Osteocyte (in vitro differentiated cells): ENCODE data around the gene GAMT. TPM values are rescaled to one million over a fixed set of nuclear protein-coding genes. Genes with fewer than 3 reads are reported as not detected.
"Not testable (repeated sequence)": the region's sequence is repeated elsewhere in the genome, so short reads cannot be mapped to it uniquely, and the experiment has no call there.

Experiments
- DNase-seq: peaks from one replicate; pipeline ENCODE4 v3.0.0; 2021; ENCODE audit warnings: mixed read lengths; ENCODE audit not compliant: unreplicated experiment; ENCODE audit errors: extremely low spot score
- H3K27ac Mint-ChIP-seq: one replicate; pipeline ENCODE4 v1.8.0; 2021; ENCODE audit warnings: mild to moderate bottlenecking, mixed read lengths; ENCODE audit not compliant: unreplicated experiment
- H3K27me3 Mint-ChIP-seq: one replicate; pipeline ENCODE4 v1.8.0; 2021; ENCODE audit warnings: mixed read lengths; ENCODE audit not compliant: unreplicated experiment
- H3K36me3 Mint-ChIP-seq: one replicate; pipeline ENCODE4 v1.8.0; 2021; ENCODE audit warnings: mixed read lengths; ENCODE audit not compliant: unreplicated experiment
- H3K4me1 Mint-ChIP-seq: one replicate; pipeline ENCODE4 v1.8.0; 2021; ENCODE audit warnings: mixed read lengths; ENCODE audit not compliant: unreplicated experiment
- H3K4me3 Mint-ChIP-seq: one replicate; pipeline ENCODE4 v1.8.0; 2021; ENCODE audit warnings: mild to moderate bottlenecking, moderate library complexity, mixed read lengths; ENCODE audit not compliant: unreplicated experiment
- H3K9me3 Mint-ChIP-seq: one replicate; pipeline ENCODE4 v1.8.0; 2021; ENCODE audit warnings: mixed read lengths; ENCODE audit not compliant: unreplicated experiment
- CTCF ChIP-seq: fragments of 200-600 bp; sonication (generic); IDR thresholded peaks from 2 replicates; pipeline ENCODE4 v1.5.0; 2021; ENCODE audit warnings: antibody characterized with exemption, mild to moderate bottlenecking, moderate library complexity
- total RNA-seq: library from RNA; stranded (reverse); gene quantifications from 2 replicates; pipeline ENCODE4 v1.2.1, GENCODE V29; 2021

GAMT gene
- total RNA-seq, 1 donor from 2014 or later, result 35.3 TPM

DNA sequence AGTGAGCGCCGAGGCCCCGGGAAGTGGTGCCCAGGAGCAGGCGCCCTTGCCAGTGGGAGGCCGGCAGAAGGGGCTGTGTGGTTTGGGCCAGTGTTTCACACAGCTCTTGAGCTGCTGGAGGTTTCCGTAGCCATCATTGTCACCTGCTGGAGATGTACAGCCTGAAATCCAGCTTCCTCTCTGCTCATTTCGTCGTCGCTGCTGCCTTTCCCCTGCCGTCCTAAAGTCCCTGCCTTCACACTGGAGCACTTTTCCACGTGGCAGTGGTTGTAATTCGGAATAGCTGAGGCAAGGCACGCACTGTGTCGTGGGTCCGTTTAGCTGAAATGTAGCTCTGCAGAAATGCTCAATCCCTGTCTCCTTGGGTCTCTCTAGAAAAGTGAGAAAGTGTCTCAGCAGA lies 19.2 kb upstream of the GAMT start:
- no peak for DNase-seq
- H3K27ac Mint-ChIP-seq, result no peak overlapping the region
- H3K36me3 Mint-ChIP-seq, result peaks cover 25% of the 10 kb centered on the region
- no peaks in the 10 kb centered on the region for H3K9me3 Mint-ChIP-seq
- no peak for TF ChIP-seq CTCF
- H3K4me3 Mint-ChIP-seq, result no peak overlapping the region
- H3K27me3 Mint-ChIP-seq, result no peaks in the 10 kb centered on the region
- H3K4me1 Mint-ChIP-seq, result peaks cover 24% of the 10 kb centered on the region

- not testable (repeated sequence) for H3K27me3 Mint-ChIP-seq
- H3K4me1 Mint-ChIP-seq, result peaks cover 28% of the 10 kb centered on the region
Measured at GRCh38 chr19:1420085-1420484, 18.7 kb upstream of the GAMT start.

DNA sequence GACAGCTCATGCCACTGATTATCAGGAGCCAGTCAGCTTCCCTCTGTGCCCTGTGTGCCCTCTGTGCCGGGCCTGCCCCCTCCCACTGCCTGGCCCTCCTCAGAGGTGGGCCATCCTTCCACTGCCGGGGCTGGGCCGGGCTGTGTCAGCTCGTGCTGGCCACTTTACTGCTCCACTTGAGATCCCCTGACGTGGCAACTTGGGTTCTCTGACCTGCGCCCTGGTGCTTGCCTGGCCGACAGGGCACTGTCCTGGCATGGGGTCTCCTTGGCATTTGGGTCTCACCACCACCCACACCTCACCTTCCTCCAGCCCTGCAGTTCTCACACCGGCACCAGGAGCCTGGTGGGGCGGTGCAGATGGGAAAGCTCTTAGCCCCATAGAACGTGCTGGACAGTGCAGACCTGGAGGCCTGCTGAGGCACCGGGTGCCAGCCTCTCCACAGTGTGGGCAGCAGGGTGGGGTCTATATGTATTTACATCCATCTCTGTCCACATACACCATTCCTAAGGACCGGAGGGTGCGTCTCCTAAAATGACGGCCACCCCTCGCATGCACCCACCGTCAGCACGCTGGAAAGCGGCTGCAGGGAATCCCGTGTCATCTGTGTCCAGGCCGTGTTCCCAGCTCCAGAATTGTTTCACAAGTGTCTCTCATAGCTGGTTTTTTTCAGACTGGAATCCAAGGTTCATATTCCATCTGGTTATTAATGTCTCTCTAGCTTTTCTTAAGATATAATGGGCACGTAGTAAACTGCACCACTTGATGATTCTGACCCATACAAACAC lies 17.8 kb upstream of the GAMT start:
- peaks cover 20% of the 10 kb centered on the region for H3K36me3 Mint-ChIP-seq
- no peak overlapping the region for H3K27ac Mint-ChIP-seq
- H3K4me3 Mint-ChIP-seq, result no peak overlapping the region
- no peaks in the 10 kb centered on the region for H3K27me3 Mint-ChIP-seq
- no peak for DNase-seq
- no peaks in the 10 kb centered on the region for H3K9me3 Mint-ChIP-seq
- peaks cover 32% of the 10 kb centered on the region for H3K4me1 Mint-ChIP-seq
- no peak for TF ChIP-seq CTCF

More at GRCh38 chr19:1420085-1420484, 18.7 kb upstream of the GAMT start:
- H3K9me3 Mint-ChIP-seq, DNase-seq, H3K27ac Mint-ChIP-seq, H3K4me3 Mint-ChIP-seq: not testable (repeated sequence)
- H3K36me3 Mint-ChIP-seq, result peaks cover 23% of the 10 kb centered on the region

DNA sequence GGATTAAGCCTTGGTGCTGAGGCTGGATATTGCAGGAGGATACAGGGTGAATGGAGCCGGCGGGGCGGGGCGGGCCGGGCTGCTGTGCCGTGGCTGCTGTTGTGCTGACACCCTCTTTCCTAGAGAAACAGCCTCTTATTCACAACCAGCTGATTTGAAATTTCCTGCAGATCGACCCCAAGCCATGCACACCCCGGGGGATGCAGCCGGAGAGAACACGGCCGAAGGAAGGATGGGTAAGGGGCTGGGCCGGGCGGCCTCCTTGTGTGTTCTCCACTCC lies 17.1 kb upstream of the GAMT start:
- DNase-seq, result no peak
- no peaks in the 10 kb centered on the region for H3K27me3 Mint-ChIP-seq
- no peak overlapping the region for H3K27ac Mint-ChIP-seq
- H3K9me3 Mint-ChIP-seq, result no peaks in the 10 kb centered on the region
- no peak for TF ChIP-seq CTCF
- H3K36me3 Mint-ChIP-seq, result peaks cover 16% of the 10 kb centered on the region
- H3K4me1 Mint-ChIP-seq, result peaks cover 35% of the 10 kb centered on the region
- H3K4me3 Mint-ChIP-seq, result no peak overlapping the region

DNA sequence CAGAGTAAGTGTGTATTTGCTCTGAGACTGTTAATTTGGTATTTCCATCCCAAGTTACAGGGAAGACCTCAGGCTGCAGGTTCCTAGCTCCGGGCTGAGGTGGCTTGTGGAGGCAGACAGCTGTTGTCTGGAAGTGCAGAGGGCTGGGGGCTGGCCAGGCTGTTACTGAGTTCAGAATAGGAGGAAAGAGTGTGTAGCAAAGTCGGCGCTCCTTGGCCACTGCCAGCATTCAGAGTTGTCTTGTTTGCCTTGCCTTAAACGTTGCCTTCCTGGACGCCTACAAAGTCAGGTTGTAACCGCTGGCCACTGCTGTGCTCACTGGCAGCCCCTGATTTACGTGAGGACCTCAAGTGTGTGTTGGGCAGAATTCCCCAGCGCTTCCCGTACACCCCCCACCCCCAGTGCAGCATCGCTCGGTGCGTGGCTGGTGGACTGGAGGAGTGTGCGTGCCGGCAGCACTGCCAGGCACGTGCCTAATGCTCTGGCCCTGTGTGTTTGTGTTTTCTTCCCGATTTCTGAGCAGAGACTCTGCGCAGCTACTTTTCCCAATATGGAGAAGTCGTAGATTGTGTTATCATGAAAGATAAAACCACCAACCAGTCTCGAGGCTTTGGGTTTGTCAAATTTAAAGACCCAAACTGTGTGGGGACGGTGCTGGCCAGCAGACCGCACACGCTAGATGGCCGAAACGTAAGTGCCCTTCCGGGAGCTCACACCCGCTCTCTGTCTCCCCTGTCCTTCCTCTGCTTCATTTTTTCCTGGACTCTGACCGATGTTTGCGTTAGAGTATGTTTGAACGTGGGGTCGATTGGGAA lies 16.5 kb upstream of the GAMT start:
- DNase-seq, result no peak
- H3K9me3 Mint-ChIP-seq, result no peaks in the 10 kb centered on the region
- peak overlapping the region; percentile 69 for H3K27ac Mint-ChIP-seq
- peaks cover 38% of the 10 kb centered on the region for H3K4me1 Mint-ChIP-seq
- TF ChIP-seq CTCF, result no peak
- no peak overlapping the region for H3K4me3 Mint-ChIP-seq
- peaks cover 15% of the 10 kb centered on the region for H3K36me3 Mint-ChIP-seq
- H3K27me3 Mint-ChIP-seq, result no peaks in the 10 kb centered on the region
